ENCODE results near the gene ARHGAP25.

DNA sequence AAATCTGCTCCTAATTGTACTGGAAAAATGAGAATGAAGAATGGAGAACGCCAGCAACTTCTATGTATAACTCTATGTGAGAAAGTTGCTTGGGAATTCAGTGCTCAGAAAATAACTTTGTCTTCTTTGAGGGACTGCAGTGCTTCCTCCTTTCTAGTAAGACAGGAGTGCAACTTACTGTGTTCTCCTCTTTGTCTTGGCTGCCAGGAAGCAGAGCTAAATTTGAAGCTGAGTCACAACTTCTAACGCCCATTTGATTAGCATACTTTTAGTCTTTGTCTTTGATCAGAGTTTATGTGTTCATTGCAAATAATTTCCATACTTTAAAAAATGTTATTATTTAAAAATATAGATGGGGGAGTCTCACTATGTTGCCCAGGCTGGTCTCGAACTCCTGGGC, 6.6 kb downstream of the ARHGAP25 start:
- TF ChIP-seq POLR2AphosphoS5 (IDR thresholded peaks at IDR 0.05; ENCODE audit: low read depth) (no peak), EZH2 (IDR thresholded peaks at IDR 0.05; ENCODE audit: low read depth, unreplicated experiment) (no peak), ZNF331 (CRISPR knock-in tag; IDR thresholded peaks at IDR 0.05; ENCODE audit: low read depth) (no peak), ZNF114 (CRISPR knock-in tag; IDR thresholded peaks at IDR 0.05) (no peak), EZH2phosphoT487 (IDR thresholded peaks at IDR 0.05; ENCODE audit: unreplicated experiment) (no peak), CREB1 (CRISPR knock-in tag; IDR thresholded peaks at IDR 0.05; ENCODE audit: low read depth) (no peak), NANOG (IDR thresholded peaks at IDR 0.05; ENCODE audit: borderline replicate concordance) (no peak), JUNB (IDR thresholded peaks at IDR 0.05; ENCODE audit: unreplicated experiment) (no peak)
- TF ChIP-seq, protein P1, sequence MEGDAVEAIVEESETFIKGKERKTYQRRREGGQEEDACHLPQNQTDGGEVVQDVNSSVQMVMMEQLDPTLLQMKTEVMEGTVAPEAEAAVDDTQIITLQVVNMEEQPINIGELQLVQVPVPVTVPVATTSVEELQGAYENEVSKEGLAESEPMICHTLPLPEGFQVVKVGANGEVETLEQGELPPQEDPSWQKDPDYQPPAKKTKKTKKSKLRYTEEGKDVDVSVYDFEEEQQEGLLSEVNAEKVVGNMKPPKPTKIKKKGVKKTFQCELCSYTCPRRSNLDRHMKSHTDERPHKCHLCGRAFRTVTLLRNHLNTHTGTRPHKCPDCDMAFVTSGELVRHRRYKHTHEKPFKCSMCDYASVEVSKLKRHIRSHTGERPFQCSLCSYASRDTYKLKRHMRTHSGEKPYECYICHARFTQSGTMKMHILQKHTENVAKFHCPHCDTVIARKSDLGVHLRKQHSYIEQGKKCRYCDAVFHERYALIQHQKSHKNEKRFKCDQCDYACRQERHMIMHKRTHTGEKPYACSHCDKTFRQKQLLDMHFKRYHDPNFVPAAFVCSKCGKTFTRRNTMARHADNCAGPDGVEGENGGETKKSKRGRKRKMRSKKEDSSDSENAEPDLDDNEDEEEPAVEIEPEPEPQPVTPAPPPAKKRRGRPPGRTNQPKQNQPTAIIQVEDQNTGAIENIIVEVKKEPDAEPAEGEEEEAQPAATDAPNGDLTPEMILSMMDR (conservative IDR thresholded peaks at IDR 0.05; ENCODE audit: low read depth in 2 of 2), result no peak
- TF ChIP-seq, protein P2, sequence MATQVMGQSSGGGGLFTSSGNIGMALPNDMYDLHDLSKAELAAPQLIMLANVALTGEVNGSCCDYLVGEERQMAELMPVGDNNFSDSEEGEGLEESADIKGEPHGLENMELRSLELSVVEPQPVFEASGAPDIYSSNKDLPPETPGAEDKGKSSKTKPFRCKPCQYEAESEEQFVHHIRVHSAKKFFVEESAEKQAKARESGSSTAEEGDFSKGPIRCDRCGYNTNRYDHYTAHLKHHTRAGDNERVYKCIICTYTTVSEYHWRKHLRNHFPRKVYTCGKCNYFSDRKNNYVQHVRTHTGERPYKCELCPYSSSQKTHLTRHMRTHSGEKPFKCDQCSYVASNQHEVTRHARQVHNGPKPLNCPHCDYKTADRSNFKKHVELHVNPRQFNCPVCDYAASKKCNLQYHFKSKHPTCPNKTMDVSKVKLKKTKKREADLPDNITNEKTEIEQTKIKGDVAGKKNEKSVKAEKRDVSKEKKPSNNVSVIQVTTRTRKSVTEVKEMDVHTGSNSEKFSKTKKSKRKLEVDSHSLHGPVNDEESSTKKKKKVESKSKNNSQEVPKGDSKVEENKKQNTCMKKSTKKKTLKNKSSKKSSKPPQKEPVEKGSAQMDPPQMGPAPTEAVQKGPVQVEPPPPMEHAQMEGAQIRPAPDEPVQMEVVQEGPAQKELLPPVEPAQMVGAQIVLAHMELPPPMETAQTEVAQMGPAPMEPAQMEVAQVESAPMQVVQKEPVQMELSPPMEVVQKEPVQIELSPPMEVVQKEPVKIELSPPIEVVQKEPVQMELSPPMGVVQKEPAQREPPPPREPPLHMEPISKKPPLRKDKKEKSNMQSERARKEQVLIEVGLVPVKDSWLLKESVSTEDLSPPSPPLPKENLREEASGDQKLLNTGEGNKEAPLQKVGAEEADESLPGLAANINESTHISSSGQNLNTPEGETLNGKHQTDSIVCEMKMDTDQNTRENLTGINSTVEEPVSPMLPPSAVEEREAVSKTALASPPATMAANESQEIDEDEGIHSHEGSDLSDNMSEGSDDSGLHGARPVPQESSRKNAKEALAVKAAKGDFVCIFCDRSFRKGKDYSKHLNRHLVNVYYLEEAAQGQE (IDR thresholded peaks at IDR 0.05; ENCODE audit: unreplicated experiment), result no peak
